Mucosa of gallbladder (tissue), 1 donor: ENCODE measurements around the gene FBXW5. TPM values are rescaled to one million over a fixed set of nuclear protein-coding genes. Genes with fewer than 3 reads are reported as not detected.

Experiments used
- DNase-seq: peaks from one replicate; pipeline ENCODE4 v3.0.0-alpha.2; 2020; ENCODE audit warnings: low spot score
- total RNA-seq: library from RNA; stranded (reverse); gene quantifications from one replicate; pipeline ENCODE4 v1.2.1, GENCODE V29; 2021
- donor health status: DM: no; HTN: no; CAD: no.

FBXW5 gene
- total RNA-seq, 1 donor from 2014 or later, result 144 TPM

DNA sequence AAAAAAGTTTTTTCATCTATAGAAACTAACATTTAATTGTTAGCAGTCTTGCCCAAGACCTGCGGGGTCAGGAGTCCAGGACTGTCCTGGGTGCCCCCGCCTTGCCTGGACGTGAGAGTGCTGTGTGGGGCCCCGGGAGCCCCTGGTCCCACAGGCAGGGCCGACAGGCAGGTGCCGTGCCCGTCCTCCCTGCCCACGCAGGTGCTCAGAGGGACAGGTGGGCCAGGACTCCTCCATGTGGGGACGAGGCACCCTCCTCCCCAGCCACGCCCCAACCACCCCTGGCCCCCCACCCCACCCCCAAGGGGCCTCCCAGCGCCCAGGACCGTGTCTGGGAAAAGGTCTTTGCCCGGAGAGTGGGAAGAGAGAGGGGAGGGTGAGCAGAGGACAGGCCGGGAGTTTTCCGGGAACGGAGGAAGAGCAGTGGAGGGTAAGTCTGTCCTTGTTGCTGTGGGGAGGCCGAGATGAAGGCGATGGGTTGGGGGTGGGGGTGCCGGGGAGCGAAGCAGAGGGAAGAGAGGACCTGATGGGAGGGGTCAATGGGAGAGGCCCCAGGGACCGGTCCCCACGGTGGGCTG, 4.8 kb upstream of the FBXW5 start:
- DNase-seq, result no peak

DNA sequence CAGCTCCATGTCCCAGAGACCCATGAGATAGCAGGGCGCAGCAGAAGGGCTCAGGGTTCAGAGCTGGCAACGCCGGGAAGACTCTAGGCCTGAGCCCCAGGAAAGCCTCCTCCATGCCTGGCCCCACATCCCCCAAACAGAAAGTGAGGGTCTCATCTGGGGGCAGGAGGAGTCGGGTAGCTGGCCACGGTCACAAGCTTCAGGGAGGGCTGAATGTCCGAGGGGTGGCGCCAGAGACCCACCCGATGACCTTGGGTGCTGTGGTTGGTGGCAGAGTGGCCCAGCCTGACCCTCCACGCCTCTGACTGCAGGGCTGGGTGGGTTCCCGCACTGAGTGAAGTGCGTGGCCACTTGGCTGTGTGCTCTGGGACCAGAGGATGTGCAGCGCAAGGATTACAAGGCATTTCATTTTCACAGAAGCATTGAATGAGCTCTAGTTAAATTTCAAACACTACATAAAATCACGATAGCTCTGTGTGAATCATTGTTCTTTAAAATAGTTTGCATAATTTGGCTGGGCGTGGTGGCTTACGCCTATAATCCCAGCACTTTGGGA, 3.5 kb upstream of the FBXW5 start:
- no peak for DNase-seq

DNA sequence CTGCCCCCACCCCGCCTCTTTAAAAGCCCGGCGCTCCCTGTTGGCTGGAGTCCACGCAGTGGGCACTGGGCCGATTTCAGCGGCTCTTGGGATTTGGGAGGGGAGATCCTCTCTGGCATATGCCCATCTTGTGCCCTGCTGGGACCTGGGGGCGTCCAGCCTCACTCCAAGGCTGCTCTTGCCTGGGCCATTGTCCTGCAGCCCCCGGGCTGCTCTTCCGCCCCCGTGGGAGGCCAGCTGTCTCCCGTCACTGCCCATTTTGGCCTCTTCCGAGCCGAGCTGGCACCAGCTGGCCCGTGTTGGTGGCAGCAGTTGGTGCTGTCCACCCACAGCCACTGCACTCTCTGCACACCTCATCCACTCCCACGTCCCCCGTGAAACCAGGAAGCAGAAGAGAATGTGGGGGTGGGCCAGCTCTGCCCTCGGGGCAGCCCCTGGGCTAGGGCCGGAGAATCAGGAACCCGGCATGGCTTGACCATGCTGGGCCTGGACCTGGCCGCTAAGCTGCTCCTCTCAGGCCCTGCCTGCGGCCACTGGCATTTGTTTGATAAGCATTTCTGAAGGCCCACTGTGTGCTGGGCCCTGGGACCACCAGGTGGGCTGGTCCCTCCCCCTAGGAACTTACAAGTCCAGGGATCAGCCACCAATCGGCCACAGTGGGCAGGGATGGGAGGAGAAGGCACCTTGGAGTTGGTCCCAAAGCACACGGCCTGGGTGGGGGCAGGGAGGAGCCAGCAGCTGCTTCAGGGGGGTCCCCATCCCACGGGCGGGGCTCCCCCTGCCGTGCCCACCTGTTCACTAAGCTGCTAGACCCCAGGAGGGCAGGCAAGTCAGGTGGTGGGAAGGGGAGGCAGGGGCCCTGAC, 2.7 kb upstream of the FBXW5 start:
- DNase-seq, result no peak

DNA sequence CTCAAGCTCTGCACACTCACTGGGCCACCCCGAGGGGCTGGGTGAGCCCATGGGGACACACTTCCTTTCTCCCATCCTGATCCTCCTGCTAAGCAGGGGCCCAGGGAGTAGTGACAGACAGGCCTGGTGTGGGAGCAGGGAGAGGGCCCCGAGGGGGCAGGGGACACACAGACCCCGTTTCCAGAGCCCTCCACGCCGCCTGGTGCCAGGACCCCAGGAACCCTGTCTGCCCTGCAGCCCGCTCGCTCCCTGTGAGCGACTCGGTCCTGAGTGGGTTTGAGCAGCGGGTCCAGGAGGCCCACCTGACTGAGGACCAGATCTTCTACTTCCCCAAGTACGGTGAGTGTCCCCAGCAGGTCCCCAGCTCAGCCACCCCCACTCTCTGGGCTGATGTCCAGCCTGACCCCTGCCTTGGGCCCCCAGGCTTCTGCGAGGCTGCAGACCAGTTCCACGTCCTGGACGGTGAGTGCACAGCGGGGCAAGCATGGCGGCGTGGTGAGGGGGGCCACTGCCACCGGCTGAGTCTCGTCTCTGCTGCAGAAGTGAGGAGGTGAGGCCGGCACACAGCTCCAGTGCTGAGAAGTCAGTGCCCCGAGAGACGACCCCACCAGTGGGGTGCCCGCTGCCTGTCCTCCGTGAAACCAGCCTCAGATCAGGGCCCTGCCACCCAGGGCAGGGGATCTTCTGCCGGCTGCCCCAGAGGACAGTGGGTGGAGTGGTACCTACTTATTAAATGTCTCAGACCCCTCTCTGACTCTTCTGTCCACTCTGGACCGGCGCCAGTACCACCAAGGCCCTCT, 1.9 kb upstream of the FBXW5 start:
- no peak for DNase-seq

DNA sequence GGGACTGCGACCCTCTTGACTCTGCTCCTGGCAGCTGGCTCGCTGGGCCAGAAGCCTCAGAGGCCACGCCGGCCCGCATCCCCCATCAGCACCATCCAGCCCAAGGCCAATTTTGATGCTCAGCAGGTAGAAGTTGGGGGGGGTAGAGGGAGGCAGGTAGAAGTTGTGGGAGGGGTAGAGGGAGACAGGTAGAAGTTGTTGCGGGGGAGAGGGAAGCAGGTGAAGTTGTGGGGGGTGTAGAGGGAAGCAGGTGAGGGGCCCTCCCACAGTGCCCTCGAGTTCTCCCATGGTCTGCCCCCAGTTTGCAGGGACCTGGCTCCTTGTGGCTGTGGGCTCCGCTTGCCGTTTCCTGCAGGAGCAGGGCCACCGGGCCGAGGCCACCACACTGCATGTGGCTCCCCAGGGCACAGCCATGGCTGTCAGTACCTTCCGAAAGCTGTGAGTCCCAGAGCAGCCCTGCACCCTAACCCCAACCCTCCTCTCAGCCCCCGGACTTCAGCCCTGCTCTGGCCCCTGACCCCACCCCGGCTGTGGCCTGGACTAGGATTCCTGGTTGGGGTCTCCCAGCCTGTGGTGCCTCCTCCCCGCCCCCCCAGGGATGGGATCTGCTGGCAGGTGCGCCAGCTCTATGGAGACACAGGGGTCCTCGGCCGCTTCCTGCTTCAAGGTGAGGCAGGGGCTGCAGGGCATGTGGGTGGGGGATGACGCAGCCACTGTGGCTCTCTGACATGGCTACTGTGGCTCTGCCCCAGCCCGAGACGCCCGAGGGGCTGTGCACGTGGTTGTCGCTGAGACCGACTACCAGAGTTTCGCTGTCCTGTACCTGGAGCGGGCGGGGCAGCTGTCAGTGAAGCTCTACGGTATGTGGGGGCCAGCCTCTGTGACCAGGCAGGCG, 1.0 kb upstream of the FBXW5 start:
- no peak for DNase-seq

DNA sequence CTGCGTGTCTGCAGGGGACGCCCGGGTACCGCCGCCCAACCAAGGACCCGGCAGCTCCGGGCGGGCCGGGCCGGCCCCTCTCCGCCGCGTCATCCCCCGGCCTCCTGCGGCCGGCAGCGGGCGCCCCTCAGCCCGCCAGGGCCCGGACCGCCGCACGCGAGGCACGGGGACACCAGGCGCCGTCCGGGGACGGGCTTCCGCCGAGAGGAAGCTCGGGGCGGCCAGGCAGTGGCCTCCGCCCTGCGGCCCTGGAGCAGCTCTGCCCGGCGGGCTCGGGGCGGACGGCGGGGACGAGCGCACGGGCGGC, 373 bp downstream of the FBXW5 start:
- no peak for DNase-seq

DNA sequence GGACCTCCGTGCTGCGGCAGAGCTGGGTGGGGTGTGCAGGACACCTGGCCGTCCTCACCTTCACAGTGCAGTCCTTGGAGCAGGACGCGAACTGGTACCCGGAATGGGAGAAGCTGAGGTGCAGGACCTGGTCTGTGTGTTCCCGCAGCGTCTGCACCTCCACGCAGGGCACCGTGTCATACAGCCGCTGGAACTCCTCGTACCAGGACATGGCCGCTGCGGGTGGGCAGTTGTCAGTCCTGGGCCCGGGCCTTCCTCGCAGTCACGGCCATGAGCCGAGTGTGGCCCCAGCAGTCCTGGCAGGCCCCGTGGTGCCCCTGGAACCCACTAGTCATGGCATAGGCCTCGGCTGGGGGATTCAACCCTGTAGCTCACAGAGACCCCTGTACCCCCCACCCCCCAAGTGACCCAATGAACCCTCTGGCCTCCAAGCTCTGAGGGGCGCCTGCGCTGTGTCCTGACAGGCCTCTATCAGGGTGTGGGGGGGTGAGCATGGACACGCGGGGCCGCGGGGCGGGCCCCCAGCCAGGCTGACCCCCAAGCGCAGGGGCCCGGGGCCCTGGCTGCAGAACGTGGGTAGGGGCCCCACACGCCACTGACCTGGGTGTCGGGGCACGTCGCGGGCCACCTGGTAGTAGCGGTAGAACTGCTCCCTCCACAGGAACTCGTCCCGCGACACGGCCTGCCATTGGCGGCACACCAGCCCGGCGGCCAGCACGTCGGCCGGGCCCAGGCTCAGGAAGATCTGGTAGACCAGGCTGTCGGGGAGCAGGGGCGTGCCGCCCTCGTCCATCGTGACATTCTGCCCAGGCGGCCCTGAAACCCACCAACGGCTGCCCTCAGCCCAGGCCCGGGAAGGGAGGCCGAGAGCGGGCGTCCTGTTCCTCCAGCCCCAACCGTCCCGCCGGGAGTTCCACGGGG, 987 bp downstream of the FBXW5 start:
- no peak for DNase-seq

DNA sequence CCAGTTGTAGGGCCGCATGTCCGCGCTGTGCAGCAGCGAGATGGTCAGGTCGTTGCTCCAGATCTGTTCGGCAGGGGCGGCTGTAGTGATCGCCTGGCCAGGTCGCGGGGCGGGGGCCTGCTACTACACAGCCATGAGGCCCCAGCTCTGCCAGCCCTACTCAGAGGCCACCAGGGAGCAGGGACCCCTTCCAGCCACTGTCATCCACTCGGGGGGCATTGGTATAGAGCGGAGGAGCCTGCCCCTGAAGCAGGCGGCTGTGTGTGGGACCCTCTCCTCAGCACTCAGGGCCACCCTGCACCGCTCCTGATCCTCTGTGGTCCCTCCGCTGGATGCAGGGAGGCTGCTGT, 1.7 kb downstream of the FBXW5 start:
- DNase-seq, result no peak

DNA sequence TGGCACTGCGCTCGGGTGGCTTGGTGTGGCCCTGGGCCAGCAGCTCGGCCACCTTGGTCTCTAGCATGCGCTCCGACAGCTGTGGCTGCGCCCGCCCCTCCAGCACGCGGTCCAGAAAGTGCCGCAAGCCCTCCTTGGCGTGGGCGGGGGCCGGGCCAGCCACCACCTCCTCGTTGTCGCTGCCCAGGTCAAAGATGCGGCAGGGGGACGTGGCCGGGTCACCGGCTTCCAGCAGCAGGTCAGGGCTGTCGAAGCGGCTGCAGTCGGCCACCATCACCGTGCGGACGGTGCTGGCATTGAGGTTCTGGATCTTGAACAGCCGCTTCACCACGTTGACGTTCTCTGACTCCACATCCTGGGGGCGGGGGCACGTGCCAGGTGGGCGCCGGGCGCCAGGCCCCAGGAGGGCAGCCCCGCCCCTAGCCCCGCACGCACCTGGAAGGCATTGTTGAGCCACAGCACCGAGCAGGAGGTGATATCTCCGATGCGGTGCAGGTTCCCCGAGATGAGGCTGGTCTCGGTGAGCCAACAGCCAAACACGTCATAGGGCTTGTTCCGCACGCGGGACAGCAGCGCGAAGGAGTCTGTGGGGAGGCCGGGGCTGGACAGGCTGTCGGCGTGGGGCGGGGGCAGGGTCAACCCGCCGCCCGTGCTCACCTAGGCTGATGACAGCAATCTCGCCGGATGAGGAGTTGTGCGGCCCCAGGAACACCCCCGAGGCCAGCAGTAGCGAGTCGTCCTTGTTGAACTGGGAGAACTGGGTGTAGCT, 2.2 kb downstream of the FBXW5 start:
- no peak for DNase-seq

DNA sequence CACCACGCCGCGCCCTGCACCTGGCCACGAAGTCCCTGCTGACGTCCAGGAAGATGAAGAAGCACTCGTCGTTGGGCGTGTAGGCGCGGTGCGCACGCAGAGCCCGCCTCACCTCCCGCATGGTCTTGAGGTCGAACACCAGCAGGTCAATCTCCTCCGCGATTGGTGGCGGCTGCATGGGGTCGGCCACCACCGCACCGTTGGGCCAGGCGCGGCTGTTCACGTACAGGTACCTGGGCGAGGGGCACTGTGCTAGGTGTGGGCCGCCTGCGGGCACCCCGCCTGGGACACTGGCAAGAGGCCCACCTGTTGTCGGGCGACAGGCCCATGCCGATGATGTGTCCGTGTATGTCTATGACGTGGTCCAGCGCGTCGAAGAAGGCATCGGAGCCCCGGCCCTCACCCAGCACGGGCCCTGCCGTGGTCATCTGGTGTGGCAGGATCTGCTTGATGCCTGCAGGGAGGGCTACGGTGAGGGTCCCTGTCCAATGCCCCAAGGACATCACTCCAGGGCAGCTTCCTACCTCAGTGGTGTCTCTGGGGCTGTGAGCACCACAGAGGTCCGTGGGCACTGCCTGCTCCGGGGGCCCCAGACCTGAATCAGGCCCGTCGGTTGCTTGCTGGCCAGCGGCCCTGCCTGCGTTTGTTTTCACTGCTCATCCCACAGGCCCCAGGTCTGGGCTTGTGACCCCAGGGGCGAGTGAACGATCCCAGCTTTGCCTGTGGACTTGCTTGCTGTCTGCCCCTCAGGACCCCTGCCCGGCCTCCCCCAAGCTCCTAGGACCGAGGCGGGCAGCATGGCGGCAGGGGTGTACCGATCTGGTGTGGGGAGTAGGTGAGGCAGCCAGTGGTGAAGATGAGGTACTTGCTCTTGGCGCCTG, 3.1 kb downstream of the FBXW5 start:
- no peak for DNase-seq

DNA sequence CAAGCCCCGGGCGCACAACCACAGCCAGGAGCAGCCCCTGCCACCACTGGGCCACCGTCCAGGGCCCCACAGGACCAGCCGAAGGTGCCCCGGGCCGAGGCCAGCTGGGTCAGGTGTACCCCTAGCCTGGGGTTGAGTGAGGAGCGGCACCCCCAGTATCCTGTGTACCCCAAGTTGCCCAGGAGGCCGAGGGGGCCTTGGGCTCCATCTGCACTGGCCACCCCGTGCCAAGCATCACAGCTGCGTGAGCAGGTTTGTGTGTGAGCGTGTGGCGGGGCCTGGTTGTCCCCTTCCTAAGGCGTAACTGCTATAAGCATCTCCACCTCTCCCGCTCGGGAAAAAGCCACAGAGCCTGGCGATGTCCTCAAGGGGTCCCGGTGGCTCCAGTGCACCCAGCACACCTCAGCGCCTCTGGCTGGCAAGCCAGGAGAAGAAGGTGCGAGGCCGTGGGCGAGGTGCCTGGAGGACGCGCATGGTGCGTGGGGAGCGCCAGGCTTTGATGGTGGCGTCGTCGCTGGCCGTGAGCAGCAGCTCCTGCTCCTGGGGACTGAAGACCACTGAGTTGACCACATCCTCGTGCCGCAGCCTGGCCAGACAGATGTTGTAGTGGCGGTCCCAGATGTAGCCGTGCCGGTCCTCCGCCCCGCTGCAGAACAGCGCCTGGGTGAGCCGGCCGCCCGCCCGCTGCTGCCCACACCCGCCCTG, 3.9 kb downstream of the FBXW5 start:
- no peak for DNase-seq

DNA sequence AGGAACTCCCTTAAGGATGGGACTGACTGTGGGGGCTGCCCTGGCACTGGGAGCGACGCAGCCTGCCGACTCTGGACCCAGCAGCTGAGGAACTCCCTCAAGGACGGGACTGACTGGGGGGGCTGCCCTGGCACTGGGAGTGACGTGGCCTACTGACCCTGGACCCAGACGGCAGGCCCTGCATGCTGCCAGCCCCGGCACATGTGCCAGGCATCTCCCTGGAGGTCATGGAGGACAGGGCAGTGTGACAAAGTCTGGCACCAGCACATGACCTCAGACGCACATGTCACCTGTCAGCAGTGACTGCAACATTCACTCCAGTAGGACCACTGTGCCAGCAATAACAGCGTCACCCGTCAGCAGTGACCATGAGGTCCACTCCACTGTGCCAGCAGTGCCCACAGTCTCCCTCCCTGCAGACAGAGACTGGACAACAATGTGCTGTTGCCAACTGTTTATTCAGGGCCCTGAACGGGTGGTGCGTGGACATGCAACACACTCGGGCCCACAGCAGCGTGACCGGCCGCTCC, 4.5 kb downstream of the FBXW5 start:
- no peak for DNase-seq

DNA sequence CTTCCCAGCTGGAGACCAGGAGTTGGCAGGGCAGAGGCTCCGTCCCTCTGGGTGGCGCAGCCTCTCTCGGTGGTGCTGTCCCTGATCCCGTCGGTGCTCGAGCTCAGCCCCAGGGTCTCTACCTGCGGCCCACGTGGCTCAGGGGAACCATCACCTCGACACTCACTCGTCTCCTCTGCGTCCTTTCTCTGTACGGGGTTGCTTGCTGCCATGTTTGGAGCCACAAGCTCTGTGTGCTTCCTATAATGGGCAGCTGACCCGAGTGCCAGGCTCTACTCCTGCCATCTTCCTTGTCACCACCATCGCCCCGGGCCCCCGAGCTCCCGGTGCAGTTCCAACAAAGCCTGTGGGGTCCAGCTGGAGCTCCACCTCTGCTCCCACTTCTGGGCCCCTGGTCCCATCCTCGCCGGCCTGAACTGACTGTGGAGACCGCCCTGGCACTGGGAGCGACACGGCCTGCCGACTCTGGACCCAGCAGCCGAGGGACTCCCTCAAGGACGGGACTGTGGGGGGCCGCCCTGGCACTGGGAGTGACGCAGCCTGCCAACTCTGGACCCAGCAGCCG, 5.0 kb downstream of the FBXW5 start:
- DNase-seq, result no peak

DNA sequence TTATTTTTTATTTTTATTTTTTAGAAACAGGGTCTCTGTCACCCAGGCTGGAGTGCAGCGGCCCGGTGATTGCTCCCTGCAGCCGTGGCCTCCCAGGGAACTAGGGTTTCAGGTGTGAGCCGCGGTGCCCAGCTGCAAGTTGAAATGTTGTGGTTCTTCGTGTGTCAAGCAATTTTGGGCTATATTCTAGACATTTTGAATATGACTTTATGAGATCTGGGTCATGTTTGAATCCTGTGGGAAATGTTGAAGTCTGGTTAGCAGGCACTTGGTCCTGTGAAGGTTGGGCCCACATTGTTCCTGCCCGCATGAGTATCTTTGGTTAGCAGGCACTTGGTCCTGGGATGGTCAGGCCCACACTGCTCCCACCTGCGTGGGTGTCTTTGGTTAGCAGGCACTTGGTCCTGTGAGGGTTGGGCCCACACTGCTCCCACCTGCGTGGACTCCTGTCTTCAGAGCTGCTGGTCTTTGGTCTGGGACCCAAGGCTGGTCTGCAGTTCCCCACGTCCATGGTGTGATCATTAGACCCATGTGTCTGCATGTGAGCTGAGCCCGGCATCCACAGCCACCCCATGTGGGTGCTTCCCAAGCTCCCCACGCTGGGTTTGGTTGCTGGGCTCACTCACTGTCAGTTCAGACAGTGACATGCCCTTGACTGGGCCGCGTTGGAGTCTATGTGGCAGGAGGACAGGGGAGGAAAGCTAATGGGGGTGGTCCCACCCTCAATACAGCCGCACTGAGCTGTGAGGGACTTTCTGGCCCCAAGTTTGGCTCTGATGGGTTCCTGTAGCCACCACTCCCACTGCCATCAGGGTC, 7.1 kb downstream of the FBXW5 start:
- DNase-seq, result no peak

DNA sequence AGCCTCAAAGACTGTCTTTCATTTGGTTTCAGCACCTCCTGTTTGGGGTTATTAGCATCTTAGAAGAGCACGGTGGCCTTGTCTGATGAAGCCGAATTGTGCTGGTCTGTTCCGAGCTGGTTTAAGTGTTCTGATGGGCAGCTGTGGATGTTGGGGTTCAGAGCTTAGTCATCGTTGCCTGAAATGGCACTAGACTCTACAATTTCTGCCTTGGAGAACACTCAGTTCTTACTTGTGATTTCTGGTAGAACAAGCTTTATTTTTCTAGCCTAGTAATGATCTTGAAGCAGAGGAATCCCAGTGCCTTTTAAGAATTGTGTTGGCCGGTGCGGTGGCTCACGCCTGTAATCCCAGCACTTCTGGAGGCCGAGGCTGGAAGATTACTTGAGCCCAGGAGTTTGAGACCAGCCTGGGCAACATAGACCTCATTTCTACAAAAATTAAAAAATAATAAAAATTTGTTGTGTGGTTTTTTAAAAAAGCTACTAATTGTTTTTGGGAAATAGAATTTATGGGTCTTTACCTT, 7.8 kb downstream of the FBXW5 start:
- no peak for DNase-seq

DNA sequence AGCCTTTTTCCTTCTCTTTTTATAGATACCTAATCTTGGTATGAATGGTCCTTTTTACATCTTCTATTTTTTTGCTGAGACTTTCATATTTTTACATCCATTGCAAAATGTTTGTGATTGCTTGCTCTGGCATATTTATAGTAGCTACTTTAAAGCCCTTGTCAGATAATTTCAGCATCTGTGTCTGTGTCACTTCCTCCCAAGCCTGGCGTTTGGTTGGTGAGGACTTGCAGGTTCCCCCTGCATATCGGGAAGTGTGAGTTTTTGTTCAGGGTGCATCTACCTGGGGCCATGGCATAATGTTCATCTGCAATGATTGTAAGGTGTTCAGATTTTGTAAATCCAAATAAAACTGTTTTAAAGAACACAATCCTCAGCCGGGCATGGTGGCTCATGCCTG, 8.9 kb downstream of the FBXW5 start:
- no peak for DNase-seq
